GM19099 (cell line): Measurements from ENCODE around the gene PPM1L.

Source experiments
- POLR2A ChIP-seq: IDR thresholded peaks from 3 replicates; pipeline ENCODE4 v1.6.1; 2011; ENCODE audit warnings: low read depth; ENCODE audit not compliant: insufficient read length; ENCODE audit errors: extremely low read depth

PPM1L gene

DNA sequence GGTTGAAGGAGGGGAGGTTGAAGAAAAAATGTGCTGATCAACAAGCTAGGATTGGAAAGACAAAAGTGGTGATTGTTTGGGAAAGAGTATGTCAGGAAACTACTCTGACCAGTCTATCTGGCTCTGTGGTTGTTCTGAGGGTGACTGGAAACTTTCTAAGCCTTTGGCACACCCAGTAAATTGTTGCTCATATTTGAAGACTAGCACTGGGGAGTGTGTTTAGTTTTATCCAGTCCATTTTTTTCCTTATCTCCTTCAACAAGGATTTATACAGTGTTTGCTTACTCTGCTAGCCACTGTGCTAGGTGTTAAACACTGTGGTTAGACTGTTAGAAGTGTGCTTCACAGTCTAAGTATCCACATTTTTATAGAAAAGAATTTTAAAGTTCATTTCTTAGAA lies 28.8 kb downstream of the PPM1L start:
- no peak for TF ChIP-seq POLR2A

GRCh38 chr3:160790726-160791125 lies 34.7 kb downstream of the PPM1L start:
- TF ChIP-seq POLR2A: no peak

- no peak for TF ChIP-seq POLR2A
These were observed 36.5 kb downstream of the PPM1L start for GRCh38 chr3:160792540-160792939.

- no peak for TF ChIP-seq POLR2A
These were observed 37.8 kb downstream of the PPM1L start for GRCh38 chr3:160793722-160794252.

DNA sequence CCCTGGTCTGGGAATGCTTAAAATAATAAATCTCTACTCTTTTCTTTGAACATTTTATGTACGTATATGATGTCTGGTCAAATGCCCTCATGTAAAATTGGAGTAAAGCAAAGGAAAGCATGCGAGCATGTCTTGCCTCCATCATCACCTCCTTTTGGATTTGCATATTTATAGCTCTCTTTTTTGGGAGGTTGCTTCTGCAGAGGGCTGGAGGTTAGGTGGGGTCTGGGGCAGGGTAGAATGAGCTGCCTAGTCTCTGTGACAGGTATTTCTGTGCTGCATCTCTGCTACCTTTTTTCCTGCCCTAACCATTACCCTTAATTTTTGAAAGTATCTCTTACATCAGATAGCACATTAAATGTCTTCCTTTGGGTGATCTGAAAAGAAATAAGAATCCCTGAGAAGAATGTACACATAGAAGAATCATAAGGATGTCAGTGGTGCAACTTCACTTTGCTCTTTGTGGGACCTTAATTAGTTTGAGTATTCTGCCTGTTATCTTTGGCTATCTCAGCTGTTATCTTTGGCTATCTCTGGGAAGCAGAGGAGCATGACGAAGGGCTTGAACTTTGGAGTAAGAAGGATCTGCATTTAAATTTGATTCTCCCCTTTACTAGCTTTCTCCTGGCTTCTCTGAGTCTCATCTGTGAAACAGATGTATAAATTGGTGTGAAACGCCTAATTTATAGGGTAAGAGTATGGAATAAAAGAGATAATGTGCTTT lies 40.2 kb downstream of the PPM1L start:
- no peak for TF ChIP-seq POLR2A

- TF ChIP-seq POLR2A: no peak
These were observed 40.8 kb downstream of the PPM1L start for GRCh38 chr3:160796813-160797164.

DNA sequence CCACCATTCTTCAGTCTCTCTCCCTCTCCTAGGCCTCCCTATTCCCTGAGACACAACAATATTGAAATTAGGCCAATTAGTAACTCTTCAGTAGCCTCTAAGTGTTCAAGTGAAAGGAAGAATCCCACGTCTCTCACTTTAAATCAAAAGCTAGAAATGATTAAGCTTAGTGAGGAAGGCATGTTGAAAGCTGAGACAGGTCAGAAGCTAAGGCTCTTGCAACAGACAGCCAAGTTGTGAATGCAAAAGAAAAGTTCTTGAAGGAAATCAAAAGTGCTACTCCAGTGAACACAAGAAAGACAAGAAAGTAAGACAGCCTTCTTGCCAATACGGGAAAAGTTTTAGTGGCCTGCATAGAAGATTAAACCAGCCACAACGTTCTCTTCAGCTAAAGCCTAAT lies 41.3 kb downstream of the PPM1L start:
- no peak for TF ChIP-seq POLR2A

- no peak for TF ChIP-seq POLR2A
These were observed 45.5 kb downstream of the PPM1L start for GRCh38 chr3:160801386-160802118.

- TF ChIP-seq POLR2A: no peak
These were observed 48.7 kb downstream of the PPM1L start for GRCh38 chr3:160804762-160805161.

GRCh38 chr3:160806094-160806493 lies 50.1 kb downstream of the PPM1L start:
- no peak for TF ChIP-seq POLR2A

DNA sequence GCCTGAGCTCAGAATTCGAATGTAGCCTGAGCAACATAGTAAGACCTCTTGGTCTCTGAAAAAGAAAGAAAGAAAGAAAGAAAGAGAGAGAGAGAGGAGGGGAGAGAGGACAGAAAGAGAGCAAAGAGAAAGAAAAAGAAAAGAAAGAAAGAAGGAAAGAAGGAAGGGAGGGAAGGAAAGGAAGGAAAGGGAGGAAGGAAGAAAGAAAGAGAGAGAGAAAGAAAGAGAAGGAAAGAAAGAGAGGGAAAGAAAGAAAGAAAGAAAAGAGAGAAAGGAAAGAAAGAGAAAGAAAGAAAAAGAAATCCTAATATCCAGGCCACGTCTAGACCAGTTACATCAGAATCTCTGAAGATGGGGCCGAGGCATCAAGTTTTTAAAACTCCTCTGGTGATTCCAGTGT lies 50.7 kb downstream of the PPM1L start:
- no peak for TF ChIP-seq POLR2A

DNA sequence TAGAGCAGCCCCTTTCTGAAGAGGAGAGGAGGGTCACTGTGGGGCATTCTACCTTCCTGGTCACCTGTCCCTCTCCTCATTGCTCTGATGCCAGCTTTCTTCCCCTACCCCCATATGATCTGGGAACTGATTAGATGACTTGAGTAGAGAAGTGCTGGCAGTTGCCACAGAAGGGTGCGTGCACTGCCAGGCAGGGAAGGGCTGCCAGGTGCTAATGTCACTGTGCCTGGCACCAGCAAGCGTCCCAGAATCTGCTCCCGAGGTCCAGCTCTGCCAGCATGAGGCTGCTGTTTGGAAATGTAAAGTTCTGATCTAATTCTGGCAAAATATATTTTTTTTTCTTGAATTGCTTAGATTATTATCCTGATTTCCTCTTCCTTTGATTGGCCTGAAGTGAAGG lies 52.8 kb downstream of the PPM1L start:
- TF ChIP-seq POLR2A: no peak

DNA sequence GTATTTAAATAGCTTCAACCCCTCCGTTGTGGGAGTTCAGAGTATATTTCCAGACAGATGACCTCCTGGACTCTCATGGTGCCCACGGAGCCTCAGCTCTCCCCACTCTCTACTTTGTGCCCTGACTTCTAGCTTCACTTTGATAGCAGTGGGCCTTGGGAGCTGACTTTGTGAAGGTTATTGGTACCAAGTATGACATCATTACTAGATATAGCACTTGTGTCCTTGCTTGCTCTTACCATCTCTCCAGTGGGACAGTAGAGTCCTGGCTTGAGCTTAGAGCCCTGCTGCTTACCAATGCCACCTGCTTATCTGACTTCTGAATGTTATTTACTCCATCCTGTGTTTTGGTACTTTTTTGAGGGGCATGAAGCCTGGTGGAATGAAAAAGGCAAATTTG lies 53.4 kb downstream of the PPM1L start:
- TF ChIP-seq POLR2A: no peak

DNA sequence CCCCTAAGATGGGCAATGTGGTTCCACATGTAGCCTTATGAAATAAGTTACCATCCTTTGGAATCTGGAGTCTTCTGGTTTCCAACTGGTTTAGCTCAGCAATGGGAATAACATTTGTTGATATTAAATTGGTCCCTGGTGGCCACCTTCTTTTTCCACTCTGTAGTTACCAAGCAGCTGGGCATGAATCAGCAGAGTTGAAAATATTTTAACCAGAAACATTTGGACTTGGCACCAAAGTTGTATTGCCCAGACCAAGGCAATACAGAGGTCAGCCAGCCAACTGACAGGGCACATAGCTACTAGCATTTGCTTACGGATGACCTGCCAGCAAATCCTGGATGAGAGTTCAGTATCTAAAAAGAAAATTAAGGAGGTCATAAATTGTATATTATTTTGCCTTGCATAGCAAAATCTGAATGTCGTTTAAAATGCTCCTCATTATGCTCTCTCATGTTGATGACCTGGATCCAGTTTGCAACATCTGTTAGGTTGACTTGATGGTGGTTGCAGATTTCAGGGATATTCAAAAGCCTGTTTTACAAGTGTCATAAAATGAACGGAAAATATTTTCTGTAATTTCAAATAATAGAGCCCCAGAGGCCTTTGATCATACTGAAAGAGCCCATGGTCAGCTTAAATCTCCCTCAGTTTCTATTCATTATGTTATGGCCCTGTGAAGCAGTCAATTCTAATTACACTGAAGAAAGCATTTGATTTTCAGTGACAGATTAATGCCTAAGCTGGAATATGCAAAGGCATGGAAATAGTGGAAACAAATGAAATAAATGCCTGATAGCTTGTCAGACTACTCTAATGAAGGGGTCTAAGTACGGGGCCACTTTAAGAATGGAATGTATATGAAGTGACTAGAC lies 54.6 kb downstream of the PPM1L start:
- TF ChIP-seq POLR2A: no peak

DNA sequence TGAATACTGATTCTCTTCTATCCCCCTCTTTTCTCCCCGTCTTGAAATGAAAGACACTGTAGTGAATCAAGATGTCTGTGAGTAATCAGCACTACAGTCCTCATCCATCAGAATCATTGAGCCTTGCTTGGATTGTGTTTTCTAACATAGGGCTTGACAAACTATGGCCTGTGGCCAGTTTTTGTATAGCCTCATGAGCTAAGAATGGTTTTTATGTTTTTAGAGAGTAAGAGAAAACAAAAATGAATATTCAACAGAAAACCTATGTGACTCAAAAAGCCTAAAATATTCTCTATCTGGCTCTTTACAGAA lies 55.2 kb downstream of the PPM1L start:
- TF ChIP-seq POLR2A: no peak

GRCh38 chr3:160812304-160812703 lies 56.3 kb downstream of the PPM1L start:
- TF ChIP-seq POLR2A: no peak

- no peak for TF ChIP-seq POLR2A
These were observed 59.2 kb downstream of the PPM1L start for GRCh38 chr3:160815280-160815679.
